Measurements from ENCODE around the gene MICOS13. TPM values are rescaled to one million over a fixed set of nuclear protein-coding genes. Genes with fewer than 3 reads are reported as not detected.

The MICOS13 gene
- polyA plus RNA-seq, 1 of the 3 experiments (the other 2 are of a cell fraction) = 112 TPM

DNA sequence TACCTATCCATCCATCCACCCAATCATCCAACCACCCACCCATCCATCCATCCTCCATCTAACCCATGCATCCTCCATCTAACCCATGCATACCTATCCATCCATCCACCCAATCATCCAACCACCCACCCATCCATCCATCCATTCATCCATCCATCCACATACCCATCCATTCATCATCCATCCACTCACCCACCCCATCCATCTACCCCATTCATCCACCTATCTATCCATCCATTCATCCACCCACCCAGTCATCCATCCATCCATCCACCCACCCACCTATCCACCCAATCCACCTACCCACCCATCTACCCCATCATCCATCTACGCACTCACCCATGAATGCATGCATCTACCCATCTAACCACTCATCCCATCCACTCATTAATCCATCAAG, 6.6 kb downstream of the MICOS13 start:
- no peaks in the 10 kb centered on the region for H3K79me2 ChIP-seq (ENCODE audit: insufficient read depth)
- no peak overlapping the region for H3K9ac ChIP-seq
- no peaks in the 10 kb centered on the region for H3K9me2 ChIP-seq
- peaks cover 6 to 11% of the 10 kb centered on the region in 2 experiments for H3K36me3 ChIP-seq (replicated peaks in 1 of 2; ENCODE audit: control insufficient read depth in 1 of 2, insufficient read depth in 2 of 2, low read length in 1 of 2)
- CTCF ChIA-PET = no interaction called here
- no peak overlapping the region for H3K4me2 ChIP-seq
- no peak overlapping the region for H3K27ac ChIP-seq (ENCODE audit: low read depth in 2 of 2, low read length in 1 of 2)
- no peaks in the 10 kb centered on the region for H3K27me3 ChIP-seq (ENCODE audit: insufficient read depth)
- H4K20me1 ChIP-seq (ENCODE audit: insufficient read depth) = no peaks in the 10 kb centered on the region
- H3K4me1 ChIP-seq (ENCODE audit: control insufficient read depth in 1 of 2, insufficient read depth in 2 of 2, low read depth in 1 of 2, low read length in 1 of 2) = peaks cover under 1 to 2% of the 10 kb centered on the region in 2 experiments; a peak in 1 of 4 replicates
- POLR2A ChIA-PET = no interaction called here
- 95% methylated on average over 1 of the region's 1 CpG for WGBS (ENCODE audit: low lambda C conversion rate)
- H3F3A ChIP-seq (replicated peaks; ENCODE audit: insufficient read depth) = peaks cover 4% of the 10 kb centered on the region
- no peak overlapping the region for H3K4me3 ChIP-seq (ENCODE audit: low read depth in 2 of 2, low read length in 1 of 2)
- DNase-seq = no peak
- no peaks in the 10 kb centered on the region for H3K9me3 ChIP-seq
- TF ChIP-seq POLR2AphosphoS5 (IDR thresholded peaks at IDR 0.05; ENCODE audit: low read depth, low read length) (no peak), TAF1 (IDR thresholded peaks at IDR 0.05; ENCODE audit: borderline replicate concordance, low read depth, low read length) (no peak), NFIC (IDR thresholded peaks at IDR 0.05; ENCODE audit: borderline replicate concordance) (no peak), TCF12 (IDR thresholded peaks at IDR 0.05) (no peak), SMC3 (IDR thresholded peaks at IDR 0.05; ENCODE audit: low read depth, low read length) (no peak), MEF2A (IDR thresholded peaks at IDR 0.05; ENCODE audit: borderline replicate concordance, low read depth) (no peak), EZH2phosphoT487 (IDR thresholded peaks at IDR 0.05; ENCODE audit: borderline replicate concordance, low read depth) (no peak), TEAD4 (IDR thresholded peaks at IDR 0.05; ENCODE audit: borderline replicate concordance, insufficient read depth) (no peak), MXI1 (IDR thresholded peaks at IDR 0.05; ENCODE audit: low read depth, low read length) (no peak), GABPA (IDR thresholded peaks at IDR 0.05; ENCODE audit: low read depth) (no peak), FOXJ3 (CRISPR knock-in tag; IDR thresholded peaks at IDR 0.05) (no peak), GATA2 (CRISPR knock-in tag; IDR thresholded peaks at IDR 0.05) (no peak), CTCF (IDR thresholded peaks at IDR 0.05) (no peak), JUND (IDR thresholded peaks at IDR 0.05) (no peak)
- H2AFZ ChIP-seq (ENCODE audit: low read depth) = no peak overlapping the region

DNA sequence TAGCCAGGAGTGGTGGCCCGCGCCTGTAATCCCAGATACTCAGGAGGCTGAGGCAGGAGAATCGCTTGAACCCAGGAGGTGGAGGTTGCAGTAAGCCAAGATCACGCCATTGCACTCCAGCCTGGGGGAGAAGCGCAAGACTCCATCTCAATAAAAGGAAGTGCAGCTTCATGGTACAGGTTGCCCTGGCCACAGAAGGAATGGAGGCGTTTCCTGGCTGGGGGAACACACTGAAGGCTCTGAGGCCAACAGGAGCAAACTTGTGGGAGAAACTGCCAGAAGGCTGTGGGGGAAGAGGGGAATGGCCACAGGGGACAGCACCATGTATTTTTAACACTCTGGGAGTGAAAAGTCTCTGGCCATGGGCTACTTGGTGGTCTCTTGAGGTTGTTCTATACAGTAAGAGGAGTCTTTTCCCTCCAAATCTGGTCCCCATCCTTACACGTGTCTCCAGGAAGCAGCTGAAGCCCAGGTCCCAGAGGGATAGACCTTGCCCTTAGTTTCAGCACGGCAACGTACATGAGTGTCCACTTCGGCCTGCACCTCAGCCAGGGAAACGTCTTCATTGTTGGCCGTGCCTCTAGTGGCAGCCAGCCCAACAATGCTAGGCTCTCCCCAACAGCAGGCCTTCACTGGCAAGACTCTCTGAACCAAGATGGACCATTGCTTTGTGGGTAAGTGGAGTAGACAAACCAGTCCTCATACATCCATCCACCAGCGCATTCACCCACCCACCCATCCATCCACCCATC, 7.4 kb downstream of the MICOS13 start:
- Histone ChIP-seq H3K9ac (no peak overlapping the region), H3K27ac (ENCODE audit: low read depth in 2 of 2, low read length in 1 of 2) (no peak overlapping the region), H3F3A (replicated peaks; ENCODE audit: insufficient read depth) (peaks cover 4% of the 10 kb centered on the region), H3K27me3 (ENCODE audit: insufficient read depth) (no peaks in the 10 kb centered on the region), H3K9me2 (no peaks in the 10 kb centered on the region), H4K20me1 (ENCODE audit: insufficient read depth) (no peaks in the 10 kb centered on the region), H3K4me1 (ENCODE audit: control insufficient read depth in 1 of 2, insufficient read depth in 2 of 2, low read depth in 1 of 2, low read length in 1 of 2) (peaks cover 0 to 2% of the 10 kb centered on the region in 2 experiments; a peak in 1 of 4 replicates), H3K9me3 (no peaks in the 10 kb centered on the region), H3K36me3 (replicated peaks in 1 of 2; ENCODE audit: control insufficient read depth in 1 of 2, insufficient read depth in 2 of 2, low read length in 1 of 2) (peaks cover 9 to 19% of the 10 kb centered on the region in 2 experiments), H3K79me2 (ENCODE audit: insufficient read depth) (no peaks in the 10 kb centered on the region), H3K4me2 (no peak overlapping the region), H3K4me3 (ENCODE audit: low read depth in 2 of 2, low read length in 1 of 2) (no peak overlapping the region), H2AFZ (ENCODE audit: low read depth) (no peak overlapping the region)
- CTCF ChIA-PET = interaction anchor here (0.8 kb wide), 1 partner anchor 43 kb away, joined by 3 read pairs; no protein-coding TSS in a partner anchor
- 96% methylated on average over 10 of the region's 13 CpGs for WGBS (ENCODE audit: low lambda C conversion rate)
- no peak for DNase-seq
- POLR2A ChIA-PET = no interaction called here
- TF ChIP-seq NFIC (IDR thresholded peaks at IDR 0.05; ENCODE audit: borderline replicate concordance) (no peak), MXI1 (IDR thresholded peaks at IDR 0.05; ENCODE audit: low read depth, low read length) (no peak), YY1 (IDR thresholded peaks at IDR 0.05; ENCODE audit: low read depth) (no peak), PBX3 (IDR thresholded peaks at IDR 0.05) (no peak), GABPA (IDR thresholded peaks at IDR 0.05; ENCODE audit: low read depth) (no peak), FOXJ3 (CRISPR knock-in tag; IDR thresholded peaks at IDR 0.05) (no peak), NRF1 (IDR thresholded peaks at IDR 0.05; ENCODE audit: low read depth, low read length) (no peak), RFX5 (IDR thresholded peaks at IDR 0.05; ENCODE audit: low read length) (no peak)
- TF ChIP-seq, protein P1, sequence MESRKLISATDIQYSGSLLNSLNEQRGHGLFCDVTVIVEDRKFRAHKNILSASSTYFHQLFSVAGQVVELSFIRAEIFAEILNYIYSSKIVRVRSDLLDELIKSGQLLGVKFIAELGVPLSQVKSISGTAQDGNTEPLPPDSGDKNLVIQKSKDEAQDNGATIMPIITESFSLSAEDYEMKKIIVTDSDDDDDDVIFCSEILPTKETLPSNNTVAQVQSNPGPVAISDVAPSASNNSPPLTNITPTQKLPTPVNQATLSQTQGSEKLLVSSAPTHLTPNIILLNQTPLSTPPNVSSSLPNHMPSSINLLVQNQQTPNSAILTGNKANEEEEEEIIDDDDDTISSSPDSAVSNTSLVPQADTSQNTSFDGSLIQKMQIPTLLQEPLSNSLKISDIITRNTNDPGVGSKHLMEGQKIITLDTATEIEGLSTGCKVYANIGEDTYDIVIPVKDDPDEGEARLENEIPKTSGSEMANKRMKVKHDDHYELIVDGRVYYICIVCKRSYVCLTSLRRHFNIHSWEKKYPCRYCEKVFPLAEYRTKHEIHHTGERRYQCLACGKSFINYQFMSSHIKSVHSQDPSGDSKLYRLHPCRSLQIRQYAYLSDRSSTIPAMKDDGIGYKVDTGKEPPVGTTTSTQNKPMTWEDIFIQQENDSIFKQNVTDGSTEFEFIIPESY (IDR thresholded peaks at IDR 0.05; ENCODE audit: borderline replicate concordance, low read depth) = no peak
- TF ChIP-seq, protein P2, sequence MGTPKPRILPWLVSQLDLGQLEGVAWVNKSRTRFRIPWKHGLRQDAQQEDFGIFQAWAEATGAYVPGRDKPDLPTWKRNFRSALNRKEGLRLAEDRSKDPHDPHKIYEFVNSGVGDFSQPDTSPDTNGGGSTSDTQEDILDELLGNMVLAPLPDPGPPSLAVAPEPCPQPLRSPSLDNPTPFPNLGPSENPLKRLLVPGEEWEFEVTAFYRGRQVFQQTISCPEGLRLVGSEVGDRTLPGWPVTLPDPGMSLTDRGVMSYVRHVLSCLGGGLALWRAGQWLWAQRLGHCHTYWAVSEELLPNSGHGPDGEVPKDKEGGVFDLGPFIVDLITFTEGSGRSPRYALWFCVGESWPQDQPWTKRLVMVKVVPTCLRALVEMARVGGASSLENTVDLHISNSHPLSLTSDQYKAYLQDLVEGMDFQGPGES (IDR thresholded peaks at IDR 0.05; ENCODE audit: low read depth, low read length) = no peak

All from SK-N-SH (cell line).